GM19099 (cell line): Measurements from ENCODE around the gene PHF19.

Experiments
- POLR2A ChIP-seq: IDR thresholded peaks from 3 replicates; pipeline ENCODE4 v1.6.1; 2011; ENCODE audit warnings: low read depth; ENCODE audit not compliant: insufficient read length; ENCODE audit errors: extremely low read depth

The PHF19 gene

GRCh38 chr9:120916991-120917880 is 40.2 kb upstream of the PHF19 start:
- no peak for TF ChIP-seq POLR2A

GRCh38 chr9:120916588-120916987 is 39.6 kb upstream of the PHF19 start:
- TF ChIP-seq POLR2A: no peak

- no peak for TF ChIP-seq POLR2A
Measured at GRCh38 chr9:120915854-120916470, 39.0 kb upstream of the PHF19 start.

- no peak for TF ChIP-seq POLR2A
Measured at GRCh38 chr9:120914953-120915352, 38.0 kb upstream of the PHF19 start.

GRCh38 chr9:120914396-120914795 is 37.4 kb upstream of the PHF19 start:
- TF ChIP-seq POLR2A: no peak

- TF ChIP-seq POLR2A: no peak
Measured at GRCh38 chr9:120913647-120914264, 36.8 kb upstream of the PHF19 start.

- TF ChIP-seq POLR2A: no peak
Measured at GRCh38 chr9:120912958-120913646, 36.1 kb upstream of the PHF19 start.

GRCh38 chr9:120911295-120911837 is 34.4 kb upstream of the PHF19 start:
- TF ChIP-seq POLR2A: no peak

GRCh38 chr9:120910643-120911042 is 33.7 kb upstream of the PHF19 start:
- no peak for TF ChIP-seq POLR2A

DNA sequence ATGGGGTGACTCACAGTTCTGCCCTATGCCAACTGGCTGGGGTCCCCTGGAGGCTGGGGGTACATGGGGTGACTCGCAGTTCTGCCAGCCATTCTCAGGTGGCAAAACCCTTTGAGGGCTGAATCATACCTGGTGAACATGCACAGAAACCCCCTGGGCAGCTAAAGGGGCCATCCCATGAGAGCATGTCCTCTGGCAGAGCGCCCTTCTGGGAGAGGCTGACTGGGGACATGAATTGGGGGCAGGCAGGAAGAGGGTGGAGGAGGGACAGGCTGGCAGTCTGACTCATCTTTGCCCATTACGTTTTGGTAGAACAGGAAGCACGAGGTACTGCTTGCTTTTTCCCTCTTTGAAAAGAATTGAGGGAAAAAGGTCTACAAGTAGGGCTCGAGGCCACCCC is 32.9 kb upstream of the PHF19 start:
- TF ChIP-seq POLR2A: no peak

GRCh38 chr9:120905315-120906164 is 28.6 kb upstream of the PHF19 start:
- TF ChIP-seq POLR2A: peak; percentile 10

DNA sequence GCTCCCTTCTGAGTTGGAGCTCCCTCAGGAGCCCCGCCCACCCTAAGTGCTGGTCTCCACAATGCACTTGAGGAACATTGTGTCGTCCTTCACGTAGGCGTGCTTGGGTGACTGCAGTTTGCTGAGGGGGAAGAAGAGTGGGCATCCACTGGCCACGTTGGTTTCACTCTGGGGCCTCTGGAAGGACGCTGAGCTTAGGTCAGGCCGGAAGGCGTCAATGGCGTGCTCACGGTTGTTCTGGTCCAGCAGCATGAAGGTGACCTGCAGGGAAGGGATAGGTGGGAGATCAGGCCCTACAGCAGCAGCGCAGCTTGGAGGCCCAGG is 28.0 kb upstream of the PHF19 start:
- no peak for TF ChIP-seq POLR2A

GRCh38 chr9:120904061-120904977 is 27.3 kb upstream of the PHF19 start:
- no peak for TF ChIP-seq POLR2A
